Measurements from ENCODE around the gene WDR83.
A peak's percentile ranks its signal among the peaks of the same experiment; 100 is the strongest.

WDR83 gene

DNA sequence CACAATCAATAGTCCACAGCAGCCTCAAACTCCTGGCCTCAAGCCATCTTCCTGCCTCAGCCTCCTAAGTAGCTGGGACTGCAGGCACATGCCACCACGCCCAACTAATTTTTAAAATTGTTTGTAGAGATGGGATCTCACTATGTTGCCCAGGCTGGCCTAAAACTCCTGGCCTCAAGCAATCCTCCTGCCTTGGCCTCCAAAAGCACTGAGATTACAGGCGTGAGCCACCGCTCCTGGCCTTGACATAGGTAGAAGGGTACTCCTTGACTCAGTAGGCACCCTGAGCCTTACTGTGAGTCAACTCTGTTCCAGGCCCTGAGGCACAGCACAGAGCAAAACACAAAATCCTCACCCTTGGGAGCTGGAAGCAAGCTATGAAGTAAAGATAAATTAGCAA, 49.3 kb downstream of the WDR83 start:
- DNase-seq (ENCODE audit: low read depth), result no peak

DNA sequence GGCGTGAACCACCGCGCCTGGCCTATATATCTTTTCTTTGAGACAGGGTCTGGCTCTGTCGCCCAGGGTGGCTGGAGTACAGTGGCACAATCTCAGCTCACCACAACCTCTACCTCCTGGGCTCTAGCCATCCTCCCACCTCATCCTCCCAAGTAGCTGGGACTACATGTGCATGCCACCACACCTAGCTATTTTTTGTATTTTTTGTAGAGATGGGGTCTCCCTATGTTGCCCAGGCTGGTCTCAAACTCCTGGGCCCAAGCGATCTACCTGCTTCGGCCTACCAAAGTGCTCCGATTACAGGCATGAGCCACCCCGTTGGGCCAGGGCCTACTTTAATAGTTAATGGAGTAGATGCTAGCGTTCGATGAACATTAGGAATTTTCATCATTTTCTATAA, 53.7 kb downstream of the WDR83 start:
- DNase-seq (ENCODE audit: low read depth), result no peak

DNA sequence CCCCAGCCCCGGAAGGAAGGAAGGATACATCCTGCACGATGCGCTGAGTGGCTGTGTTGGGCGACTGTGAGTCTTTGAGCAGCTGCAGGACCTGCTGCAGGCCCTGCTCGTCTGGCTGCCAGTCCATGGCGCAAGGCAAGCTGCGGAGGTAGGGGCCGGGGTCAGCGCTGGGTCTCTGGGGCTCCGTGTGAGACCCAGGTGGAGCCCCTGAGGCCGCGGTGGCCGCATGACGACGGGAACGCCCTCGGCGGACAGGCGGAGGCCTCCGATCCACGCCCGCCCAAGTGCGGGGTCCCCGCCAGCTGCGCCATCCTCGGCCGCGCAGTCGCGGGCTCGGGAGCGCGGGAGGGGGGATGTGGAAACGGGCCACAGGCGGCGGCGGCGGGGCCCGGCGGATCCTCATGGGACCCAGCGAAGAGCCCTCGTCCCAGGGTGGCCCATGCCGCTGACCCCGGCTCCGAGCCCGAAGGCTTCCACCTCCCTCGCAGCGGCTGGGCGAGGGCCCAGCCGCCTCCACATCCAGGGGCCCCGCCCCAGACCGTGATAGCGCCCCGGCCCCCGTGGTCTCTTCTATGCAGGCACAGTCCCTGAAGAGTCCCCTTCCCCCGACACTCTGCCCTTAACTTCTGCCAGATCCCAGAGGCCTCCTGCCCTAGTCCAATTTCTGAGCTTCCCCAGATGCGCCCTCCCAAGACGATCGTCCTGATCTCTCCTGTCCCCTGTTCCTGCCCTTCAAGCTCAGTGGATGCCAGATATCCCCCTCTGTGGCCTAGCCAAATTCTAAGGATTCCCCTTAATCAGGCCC, 54.4 kb downstream of the WDR83 start:
- DNase-seq (ENCODE audit: low read depth), result no peak

DNA sequence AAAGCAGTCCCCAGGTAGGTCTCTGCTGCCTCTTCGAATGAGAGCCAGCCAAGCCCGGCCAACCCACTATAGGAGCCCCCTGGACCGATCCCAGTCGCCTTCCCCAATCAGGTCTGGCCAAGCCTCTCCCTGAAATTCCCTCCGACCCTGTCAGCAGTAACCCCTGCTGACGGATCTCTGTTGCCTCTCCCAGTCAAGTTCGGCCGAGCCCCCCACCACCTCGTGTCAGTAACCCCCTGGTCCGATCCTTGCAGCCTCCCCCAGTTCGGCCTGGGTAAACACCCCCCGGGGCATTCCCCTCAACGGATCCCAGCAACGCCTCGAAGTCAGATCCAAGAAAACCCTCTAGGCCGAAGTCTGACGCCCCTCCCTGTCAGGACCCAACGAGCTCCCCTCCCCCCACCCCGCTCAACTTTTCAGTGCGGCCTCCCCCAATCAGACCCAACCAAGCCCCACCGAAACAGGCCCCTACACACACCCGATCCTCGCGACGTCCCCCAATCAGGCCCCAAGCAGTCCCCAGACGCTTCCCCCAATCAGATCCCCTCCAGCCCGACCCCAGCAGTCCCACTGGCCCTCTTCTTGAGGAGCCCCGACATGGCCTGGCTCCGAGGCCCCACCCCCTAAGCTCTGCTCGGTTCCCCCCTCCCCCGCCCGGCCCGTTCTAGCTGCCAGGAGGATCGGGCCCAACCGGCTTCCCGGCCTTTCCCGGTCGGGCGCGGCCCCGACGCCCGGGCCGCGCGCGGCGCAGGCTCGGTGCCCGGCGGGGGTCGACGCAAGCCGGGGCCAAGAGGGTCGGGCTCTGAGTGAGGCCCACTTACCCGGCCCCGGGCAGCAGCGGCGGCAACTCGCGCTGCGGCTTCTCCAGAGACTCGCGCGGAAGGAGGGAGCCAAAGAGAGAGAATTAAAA, 55.3 kb downstream of the WDR83 start:
- peak; percentile 74 for DNase-seq (ENCODE audit: low read depth)

DNA sequence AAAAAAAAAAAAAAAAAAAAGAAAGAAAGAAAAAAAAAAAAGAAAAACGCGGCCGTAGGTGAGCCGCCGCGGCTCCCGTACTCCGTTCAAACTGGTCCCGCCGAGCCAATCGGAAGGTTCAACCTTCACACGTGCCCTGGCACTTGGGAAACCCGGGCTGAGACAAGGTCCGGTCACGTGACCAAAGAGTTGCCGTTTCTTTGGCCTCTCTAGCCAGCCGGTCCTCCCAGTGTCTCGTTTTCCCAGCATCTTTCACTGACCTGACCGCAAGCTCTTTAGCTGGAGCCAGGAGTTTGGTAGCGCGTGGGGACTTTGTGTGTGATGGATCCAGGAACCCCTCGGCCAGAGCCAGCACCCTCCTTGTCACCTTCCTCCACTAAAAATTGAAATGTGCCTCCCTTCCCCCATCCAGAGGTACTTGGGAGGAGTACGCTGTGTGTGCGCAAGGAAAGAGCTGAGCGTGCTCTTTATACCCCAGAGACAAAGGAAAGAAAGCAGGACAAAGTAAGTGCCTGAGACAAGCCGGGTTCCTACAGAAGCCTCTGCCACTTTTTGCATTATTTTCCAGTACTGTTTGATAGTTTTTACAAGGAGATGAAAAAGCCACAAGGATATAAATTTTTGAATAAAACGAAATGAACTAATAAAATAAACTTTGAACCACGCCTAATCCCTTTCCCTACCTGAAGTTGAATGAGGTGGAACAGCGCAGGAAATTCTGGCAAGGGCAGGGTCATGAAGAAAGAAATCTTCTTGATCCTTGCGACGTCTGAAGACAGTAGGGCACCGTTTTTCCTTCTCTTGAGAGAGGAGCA, 56.2 kb downstream of the WDR83 start:
- DNase-seq (ENCODE audit: low read depth), result peak; percentile 98

DNA sequence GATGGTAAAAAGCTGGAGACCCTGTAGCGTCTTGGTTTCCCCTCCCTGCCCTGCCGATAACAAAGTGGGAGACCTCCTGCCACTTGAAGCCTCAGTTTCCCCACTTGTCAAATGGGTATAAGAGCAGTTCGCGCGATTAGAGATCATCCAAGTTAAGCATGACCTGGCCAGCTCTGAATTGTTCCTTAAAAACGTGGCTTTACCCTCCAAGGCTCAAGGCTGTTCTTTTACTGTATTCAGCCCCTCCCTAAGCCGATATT, 56.7 kb downstream of the WDR83 start:
- no peak for DNase-seq (ENCODE audit: low read depth)

DNA sequence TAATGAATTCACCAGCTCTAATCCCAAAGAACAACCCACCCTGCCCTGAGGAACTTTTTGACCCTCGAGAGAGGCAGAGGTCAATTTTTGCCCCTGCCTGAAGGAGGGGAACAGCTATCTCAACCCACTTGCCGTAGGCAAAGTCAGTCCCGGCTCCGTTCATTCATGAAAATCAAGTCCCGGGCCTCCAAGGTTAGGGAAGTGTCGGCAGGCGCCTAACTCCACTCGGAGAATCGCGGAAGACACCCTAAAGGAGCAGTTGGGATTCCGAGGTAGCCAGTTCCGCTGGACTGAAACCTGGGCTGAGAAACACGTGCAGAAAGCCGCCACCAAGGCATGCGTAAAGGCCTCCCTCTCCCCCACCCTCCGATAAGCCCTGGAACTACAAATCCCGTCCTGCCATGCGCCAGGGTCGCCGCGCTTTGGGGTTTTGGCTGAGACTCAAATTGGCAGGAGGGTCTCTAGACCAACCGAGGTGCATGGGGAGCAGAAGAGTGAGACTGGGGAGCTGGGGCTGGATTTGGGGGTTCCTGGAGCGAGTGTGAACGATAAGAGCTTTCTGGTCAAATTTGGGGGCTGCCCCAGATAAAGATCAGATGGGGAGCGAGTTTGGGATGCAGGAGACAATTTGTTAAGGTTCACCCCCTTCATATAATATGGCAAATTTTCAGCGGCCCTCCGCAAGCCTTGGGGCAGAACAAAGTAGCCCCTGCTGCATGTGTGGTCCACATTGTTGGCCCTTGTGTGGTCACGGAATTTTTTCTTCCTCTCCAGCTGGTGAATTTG, 57.2 kb downstream of the WDR83 start, which contains the start of gene TNPO2:
Gene TNPO2, minus strand, starts transcription at position 292 of the 786 bp plus-strand sequence. CDS start 2,955 bp downstream, outside the sequence.
- DNase-seq (ENCODE audit: low read depth), result peak; percentile 37

All from fibroblast of the conjunctiva (primary cell).